ENCODE results near the gene GPR55. TPM values are rescaled to one million over a fixed set of nuclear protein-coding genes. Genes with fewer than 3 reads are reported as not detected.

GPR55 gene
- total RNA-seq, 1 donor from 2014 or later = not detected

DNA sequence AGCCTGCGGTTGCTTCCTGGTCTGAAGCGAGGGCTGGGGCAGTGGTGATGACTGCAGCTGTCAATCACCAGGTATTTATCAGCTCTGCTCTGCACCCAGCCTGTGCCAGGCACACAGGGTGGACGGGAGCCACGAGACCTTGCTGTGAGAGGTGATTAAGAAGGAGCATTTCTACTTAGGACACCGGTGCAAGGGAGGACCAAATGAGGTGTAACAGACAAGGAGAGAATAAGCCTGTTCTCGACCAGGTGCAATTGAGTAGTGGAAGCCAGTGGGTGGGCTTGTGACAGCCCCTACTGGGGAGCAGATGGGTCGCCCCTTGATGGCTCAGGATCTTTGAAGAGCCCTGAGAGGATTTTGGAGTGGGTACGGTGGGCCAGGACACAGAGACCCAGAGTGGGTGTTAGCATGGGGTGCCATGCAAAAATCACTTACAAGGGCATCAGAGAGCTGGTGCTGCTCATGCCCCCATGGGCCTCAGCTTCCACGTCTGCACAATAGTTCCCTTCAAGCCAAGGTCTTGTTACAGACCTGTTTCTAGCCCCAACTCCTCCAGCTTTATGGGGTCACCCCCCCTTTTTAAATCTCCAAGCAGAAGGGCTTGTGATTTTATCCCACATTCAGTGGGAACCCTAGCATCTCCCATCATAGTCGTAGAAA lies 24.6 kb downstream of the GPR55 start:
- no peak for DNase-seq (ENCODE audit: low read depth)

GRCh38 chr2:230899786-230900185 lies 25.3 kb downstream of the GPR55 start:
- DNase-seq (ENCODE audit: low read depth) = no peak

- DNase-seq (ENCODE audit: low read depth) = no peak
Measured at GRCh38 chr2:230899287-230899686, 25.8 kb downstream of the GPR55 start.

DNA sequence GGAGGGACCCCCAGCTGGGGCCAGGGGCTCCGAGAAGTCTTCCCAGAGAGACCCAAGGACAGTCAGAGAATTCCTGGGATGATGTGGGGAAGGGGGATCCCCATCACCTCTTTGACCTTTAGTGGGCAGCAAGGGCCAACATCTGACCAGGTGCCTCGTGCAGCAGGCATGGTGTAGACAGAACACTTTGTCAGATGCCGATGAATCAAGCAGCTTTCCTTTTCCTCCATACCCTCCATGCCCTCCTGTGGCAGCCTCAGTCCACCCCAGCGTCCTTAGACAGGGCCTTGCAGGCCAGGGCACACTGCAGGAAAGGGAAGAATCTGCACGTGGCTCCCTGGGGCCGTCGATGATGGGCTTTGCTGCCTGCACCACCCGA lies 26.3 kb downstream of the GPR55 start:
- DNase-seq (ENCODE audit: low read depth) = no peak

DNA sequence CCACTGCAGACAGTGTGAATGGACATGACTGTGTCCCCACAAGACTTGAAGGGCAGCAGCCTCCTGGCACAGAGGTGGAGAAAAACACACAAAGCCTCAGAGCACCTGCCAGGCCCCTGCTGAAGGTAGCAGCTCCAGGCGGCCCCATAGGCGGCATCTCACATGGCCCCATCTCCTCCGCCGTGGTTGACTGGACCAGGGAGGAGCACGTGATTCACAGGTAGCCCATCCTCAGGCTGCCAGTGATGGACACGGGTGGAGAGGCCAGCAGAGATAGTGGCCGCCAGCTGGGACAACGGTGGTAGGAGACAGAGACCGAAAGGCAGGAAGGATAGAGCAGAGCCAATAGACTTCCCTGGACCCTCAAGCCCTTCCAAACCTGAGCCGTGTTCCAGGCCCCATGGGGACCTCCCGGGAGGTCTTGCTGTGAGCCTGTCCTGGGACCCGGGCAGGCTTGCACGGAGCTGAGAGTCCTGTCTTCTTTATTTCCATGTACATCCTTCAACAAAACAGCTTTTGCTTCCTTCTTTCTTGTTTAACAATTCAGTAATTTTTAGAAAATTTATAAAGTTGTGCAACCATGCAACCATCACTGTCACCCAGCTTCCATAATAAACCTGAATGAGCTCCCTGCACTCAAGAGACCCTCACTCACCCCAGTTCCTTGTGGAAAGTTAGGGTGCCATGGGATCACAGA lies 26.9 kb downstream of the GPR55 start:
- DNase-seq (ENCODE audit: low read depth) = no peak

GRCh38 chr2:230896346-230897115 lies 28.5 kb downstream of the GPR55 start:
- no peak for DNase-seq (ENCODE audit: low read depth)

DNA sequence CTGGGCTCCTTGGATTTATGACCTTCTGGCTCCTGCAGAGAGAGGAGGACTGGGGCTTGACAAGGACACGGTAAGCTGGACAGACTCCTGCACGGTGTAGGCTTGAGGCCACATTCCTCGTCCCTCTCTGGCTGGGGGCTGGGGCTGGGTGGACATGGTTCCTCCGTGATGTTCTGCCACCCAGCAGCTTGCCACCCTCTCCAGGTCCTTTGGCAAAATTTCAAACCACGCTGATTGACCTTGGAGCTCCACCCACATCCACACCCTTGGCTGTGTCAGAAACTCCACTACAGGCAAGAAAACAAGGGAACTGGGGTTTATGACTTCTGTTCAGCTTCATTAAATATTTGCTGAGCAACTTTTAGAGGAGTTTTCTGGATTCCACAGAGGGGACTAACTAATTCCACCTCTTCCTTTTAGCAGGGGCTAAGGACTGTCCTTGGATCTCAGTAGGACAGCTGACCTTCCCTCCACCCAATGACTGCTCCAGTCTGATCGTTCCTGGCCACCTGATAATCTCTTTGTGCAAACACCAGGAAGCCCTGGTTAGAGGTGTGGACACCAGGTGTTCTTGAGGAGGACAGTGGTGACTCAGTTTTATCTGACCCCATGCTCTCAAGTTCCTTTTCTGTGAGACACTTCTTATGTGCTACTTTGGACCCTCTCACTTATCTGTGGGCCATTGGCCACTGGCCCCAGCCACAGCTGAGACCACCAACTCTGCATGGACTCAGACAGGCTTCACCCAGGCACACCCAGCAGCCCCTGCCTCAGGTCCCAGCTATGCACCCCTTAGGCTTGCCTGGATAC lies 29.3 kb downstream of the GPR55 start:
- peak; percentile 78 for DNase-seq (ENCODE audit: low read depth)

GRCh38 chr2:230893841-230894781 lies 30.9 kb downstream of the GPR55 start:
- DNase-seq (ENCODE audit: low read depth) = peak; percentile 23

- DNase-seq (ENCODE audit: low read depth) = no peak
Measured at GRCh38 chr2:230893338-230893737, 31.7 kb downstream of the GPR55 start.

DNA sequence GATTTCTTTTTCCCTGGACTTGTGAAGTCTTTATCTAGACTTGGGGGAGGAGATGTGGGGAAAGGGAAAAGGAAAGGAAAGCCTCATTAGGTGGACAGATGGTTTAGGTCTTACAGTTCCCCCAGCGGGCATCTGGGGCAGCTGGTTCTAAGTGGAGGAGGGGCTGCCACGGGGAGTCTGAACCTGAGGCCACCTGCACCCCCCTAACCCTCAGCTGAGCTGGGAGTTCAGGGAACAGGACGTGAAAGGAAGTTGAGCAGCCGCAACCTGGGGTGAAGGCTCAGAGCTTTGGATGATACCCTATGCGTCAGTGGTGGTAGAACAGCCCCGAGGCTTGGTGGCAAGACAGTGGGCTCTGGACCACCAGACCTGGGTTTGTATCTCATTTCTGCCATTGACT lies 33.5 kb downstream of the GPR55 start:
- no peak for DNase-seq (ENCODE audit: low read depth)

DNA sequence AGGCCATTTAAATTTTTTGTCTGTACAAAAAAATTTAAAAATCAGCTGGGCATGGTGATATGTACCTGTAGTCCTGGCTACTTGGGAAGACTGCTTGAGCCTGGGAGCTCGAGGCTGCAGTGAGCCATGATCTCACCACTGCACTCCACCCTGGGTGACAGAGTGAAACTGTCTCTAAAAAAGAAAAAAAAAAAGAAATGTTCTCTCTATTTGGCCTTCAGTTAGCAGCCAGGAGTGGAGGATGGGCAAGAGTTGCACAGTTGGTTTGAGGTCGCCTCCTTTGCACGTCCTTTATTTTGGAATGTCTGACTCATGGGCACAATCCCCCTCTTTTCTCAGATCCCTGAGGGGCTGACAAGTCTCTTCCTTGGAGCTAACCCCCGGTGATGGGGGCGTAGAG lies 34.0 kb downstream of the GPR55 start:
- DNase-seq (ENCODE audit: low read depth) = no peak

GRCh38 chr2:230890646-230891045 lies 34.4 kb downstream of the GPR55 start:
- DNase-seq (ENCODE audit: low read depth) = no peak

DNA sequence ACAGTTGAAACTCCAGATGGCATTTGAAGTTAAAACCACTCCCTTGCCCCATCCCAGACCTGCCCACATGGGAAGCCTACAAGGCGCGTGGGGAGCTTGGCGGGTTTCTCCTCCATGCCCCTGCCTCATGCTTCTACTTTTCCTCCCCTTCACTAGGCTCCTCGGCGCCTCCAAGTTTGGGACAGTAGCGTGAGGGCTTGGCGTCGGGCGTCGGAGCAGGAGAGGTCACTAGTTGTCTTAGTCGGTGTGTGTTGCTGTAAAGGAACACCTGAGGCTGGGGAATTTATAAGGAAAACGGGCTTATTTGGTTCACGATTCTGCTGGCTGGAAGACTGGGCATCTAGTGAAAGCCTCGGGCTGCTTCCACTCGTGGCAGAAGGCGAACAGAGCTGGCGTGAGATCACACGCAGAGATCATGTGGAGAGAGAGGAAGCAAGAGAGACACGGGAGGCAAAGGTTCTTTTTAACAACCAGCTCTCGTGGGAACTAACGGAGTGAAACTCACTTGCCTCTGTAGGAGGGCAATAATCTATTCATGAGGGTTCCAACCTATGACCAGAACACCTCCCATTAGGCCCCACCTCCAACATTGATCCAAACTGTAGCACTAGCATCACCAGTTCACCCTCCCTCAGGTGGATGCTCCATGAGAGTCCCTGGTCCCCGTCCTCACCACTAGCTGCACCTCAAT lies 35.0 kb downstream of the GPR55 start:
- no peak for DNase-seq (ENCODE audit: low read depth)

DNA sequence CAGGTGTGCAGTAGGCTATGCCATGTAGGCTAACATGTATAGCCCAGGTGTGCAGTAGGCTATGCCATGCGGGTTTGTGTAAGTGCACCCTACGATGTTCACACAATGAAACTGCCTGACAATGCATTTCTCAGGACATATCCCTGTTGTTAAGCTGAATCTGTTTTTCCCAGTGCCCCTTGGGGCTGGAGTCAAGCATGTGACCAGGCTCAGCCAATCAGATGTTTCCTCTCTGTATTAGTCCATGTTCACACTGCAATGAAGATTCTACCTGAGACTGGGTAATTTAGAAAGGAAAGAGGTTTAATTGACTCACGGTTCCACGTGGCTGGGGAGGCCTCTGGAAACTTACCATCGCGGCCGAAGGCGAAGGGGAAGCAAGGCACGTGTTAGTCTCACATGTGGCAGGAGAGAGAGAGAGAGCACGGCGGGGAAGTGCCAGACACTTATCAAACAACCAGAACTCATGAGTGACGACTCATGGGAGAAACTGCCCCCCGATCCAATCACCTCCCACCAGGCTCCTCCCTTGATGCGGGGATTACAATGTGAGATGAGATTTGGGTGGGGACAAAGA lies 36.1 kb downstream of the GPR55 start:
- DNase-seq (ENCODE audit: low read depth) = no peak

- DNase-seq (ENCODE audit: low read depth) = no peak
Measured at GRCh38 chr2:230887342-230887741, 37.7 kb downstream of the GPR55 start.

DNA sequence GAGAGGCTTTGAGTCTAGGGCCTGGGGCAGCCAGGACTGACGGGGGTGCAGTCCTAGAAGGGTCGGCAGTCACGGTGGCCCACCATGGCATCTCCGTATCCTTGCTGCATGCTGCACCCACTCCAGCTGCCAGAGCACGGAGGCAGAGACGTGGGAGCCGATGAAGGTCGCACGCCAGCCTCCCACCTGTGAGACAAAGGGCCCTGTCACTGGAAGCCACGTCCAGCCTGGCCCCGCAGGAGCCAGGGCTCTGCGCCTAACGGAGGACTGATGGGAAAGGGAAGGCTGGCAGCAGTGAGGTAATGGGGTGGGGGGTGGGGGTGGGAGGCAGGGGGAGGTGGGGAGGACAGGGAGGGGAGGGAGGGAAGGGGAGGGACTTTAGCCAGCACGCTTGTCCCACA lies 38.4 kb downstream of the GPR55 start:
- DNase-seq (ENCODE audit: low read depth) = no peak

GRCh38 chr2:230886206-230886605 lies 38.8 kb downstream of the GPR55 start:
- DNase-seq (ENCODE audit: low read depth) = no peak

DNA sequence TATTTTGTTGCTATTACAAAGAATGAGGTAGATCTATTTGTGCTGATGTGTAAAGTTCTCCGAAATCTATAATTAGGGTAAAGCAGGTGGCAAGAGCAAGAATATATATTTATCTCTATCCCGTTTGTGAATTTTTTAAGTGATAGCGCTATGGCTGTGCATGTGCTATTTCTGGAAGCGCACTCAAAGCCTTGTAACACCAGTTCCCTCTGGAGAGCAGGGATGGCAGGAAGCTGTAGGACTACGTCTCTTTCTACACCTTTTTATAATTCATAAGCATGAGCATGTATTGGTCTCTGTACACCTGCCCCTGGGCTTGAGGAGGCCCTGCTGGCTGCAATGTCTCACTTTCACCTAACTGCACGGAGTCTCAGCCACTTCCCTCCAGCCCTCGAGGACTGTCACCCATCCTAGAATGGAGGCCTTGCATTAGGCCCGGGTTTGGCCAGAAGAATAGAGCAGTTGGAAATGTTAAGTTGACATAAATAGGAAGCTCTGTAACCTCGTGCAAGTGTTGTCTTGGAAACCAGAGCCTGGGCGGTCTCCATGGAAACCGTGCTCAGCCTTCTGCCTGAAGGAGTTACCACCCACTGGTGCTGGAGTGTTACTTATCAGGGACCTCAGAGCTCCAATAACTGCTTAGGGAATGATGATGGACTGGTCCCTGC lies 39.4 kb downstream of the GPR55 start:
- no peak for DNase-seq (ENCODE audit: low read depth)

DNA sequence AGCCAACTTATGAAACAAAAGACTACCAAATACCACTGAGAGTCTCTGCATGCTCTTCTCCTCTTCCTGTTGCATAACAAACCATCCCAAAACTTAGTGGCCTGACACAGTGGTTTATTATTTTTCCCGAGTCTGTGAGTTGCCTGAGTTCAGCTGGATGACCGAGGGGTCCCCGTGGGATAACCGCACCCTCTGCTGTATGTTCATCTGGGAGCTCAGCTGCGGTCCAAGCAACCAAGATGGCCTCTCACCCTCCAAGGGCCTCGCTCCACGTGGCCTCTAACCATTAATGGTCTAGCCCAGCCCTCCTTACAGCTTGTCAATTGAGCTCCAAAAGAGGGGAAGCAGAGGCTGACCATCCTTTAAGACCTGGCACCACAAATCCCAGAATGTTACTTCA lies 43.2 kb downstream of the GPR55 start:
- DNase-seq (ENCODE audit: low read depth) = no peak
